Activated naive CD8-positive, alpha-beta T cell treated with anti-CD3 and anti-CD28 coated beads, Interleukin-2, amount 10 ng/mL, durations not matched to agents 7 days and 5 days (primary cell): ENCODE results near the gene UCP2. TPM values are rescaled to one million over a fixed set of nuclear protein-coding genes. Genes with fewer than 3 reads are reported as not detected.

Source experiments
- ATAC-seq: fragments of 150-1000 bp; cut with Tn5 transposase; one replicate; pipeline ENCODE4 v1.10.0; 2021; ENCODE audit warnings: low read depth, moderate library complexity
- POLR2A ChIA-PET: fragments of 350-600 bp; sonication (Branson Sonifier 250); formaldehyde crosslinking; loops from one replicate; lab custom pipeline; 2021; ENCODE audit warnings: antibody characterized with exemption; lab: Charles Lee
- DNase-seq: peaks from one replicate; pipeline ENCODE4 v3.0.0; 2021
- H3K27ac Mint-ChIP-seq: one replicate; pipeline ENCODE4 v1.8.0; 2022; ENCODE audit warnings: mild to moderate bottlenecking, mixed read lengths
- H3K27me3 Mint-ChIP-seq: one replicate; pipeline ENCODE4 v1.8.0; 2022; ENCODE audit warnings: mild to moderate bottlenecking, moderate library complexity, mixed read lengths
- H3K36me3 Mint-ChIP-seq: one replicate; pipeline ENCODE4 v1.8.0; 2021; ENCODE audit warnings: mild to moderate bottlenecking, mixed read lengths
- H3K4me1 Mint-ChIP-seq: one replicate; pipeline ENCODE4 v1.8.0; 2021; ENCODE audit warnings: mixed read lengths
- H3K4me3 Mint-ChIP-seq: one replicate; pipeline ENCODE4 v1.8.0; 2022; ENCODE audit warnings: mild to moderate bottlenecking, moderate library complexity, mixed read lengths
- H3K9me3 Mint-ChIP-seq: one replicate; pipeline ENCODE4 v1.8.0; 2021; ENCODE audit warnings: mixed read lengths
- total RNA-seq, 2 experiments: library from RNA; stranded (reverse); gene quantifications; one replicate each; pipeline ENCODE4 v1.2.3, GENCODE V29; 2021

Gene UCP2, protein sequence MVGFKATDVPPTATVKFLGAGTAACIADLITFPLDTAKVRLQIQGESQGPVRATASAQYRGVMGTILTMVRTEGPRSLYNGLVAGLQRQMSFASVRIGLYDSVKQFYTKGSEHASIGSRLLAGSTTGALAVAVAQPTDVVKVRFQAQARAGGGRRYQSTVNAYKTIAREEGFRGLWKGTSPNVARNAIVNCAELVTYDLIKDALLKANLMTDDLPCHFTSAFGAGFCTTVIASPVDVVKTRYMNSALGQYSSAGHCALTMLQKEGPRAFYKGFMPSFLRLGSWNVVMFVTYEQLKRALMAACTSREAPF
- 100 to 1,000 TPM; 267 TPM for total RNA-seq

DNA sequence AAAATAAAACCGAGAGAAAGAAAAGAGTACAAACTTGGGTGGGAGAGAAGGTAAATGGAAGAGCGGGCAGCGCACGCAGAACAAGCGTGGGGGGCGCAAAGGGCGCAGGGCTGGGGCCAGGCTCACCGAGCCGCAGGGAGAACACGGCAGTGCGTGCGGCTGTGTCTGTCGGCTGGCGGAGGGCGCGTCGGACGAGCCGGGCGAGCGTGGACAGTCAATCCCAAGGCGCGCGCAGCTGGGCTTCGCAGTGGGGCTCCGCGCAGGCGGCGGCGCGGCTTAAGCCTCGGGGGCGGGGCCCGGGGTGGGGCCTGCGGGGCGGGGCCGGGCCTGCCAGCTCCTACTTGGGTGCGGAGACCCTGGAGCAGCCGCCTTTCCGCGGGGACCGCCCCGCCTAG is at the start of gene UCP2:
Gene UCP2 (minus strand): TSS at position 249 of the 395 bp plus-strand sequence. CDS start 4,465 bp downstream, outside the sequence.
- ATAC-seq (peak; percentile 60), DNase-seq (peak; percentile 88)
- peak within 1 kb of the TSS; percentile 99 for H3K4me3 Mint-ChIP-seq
- H3K9me3 Mint-ChIP-seq = no peaks in the 10 kb centered on the region
- H3K4me1 Mint-ChIP-seq = peaks cover 32% of the 10 kb centered on the region
- H3K27me3 Mint-ChIP-seq = no peaks in the 10 kb centered on the region
- H3K36me3 Mint-ChIP-seq = peaks cover 35% of the 10 kb centered on the region
- POLR2A ChIA-PET = interaction anchor here (0.7 to 7.8 kb wide), 22 partner anchors 9 to 188 kb away, joined by 3 to 237 read pairs (median 7); partner anchors contain the start of genes C2CD3, PPME1 and UCP3
- H3K27ac Mint-ChIP-seq = peak within 1 kb of the TSS; percentile 99

GRCh38 chr11:74030723-74031676 is 48.4 kb upstream of the UCP2 start:
- Mint-ChIP-seq H3K4me3 (peak overlapping the region; percentile 36), H3K27me3 (no peaks in the 10 kb centered on the region), H3K4me1 (peaks cover 21% of the 10 kb centered on the region), H3K9me3 (no peaks in the 10 kb centered on the region), H3K36me3 (peaks cover 29% of the 10 kb centered on the region), H3K27ac (peak overlapping the region; percentile 76)
- POLR2A ChIA-PET = interaction anchor here (1.3 to 2.7 kb wide), 3 partner anchors 33 to 51 kb away, joined by 3 to 8 read pairs (median 4); partner anchors contain the start of gene UCP2
- ATAC-seq = peak; percentile 70
- DNase-seq = no peak

DNA sequence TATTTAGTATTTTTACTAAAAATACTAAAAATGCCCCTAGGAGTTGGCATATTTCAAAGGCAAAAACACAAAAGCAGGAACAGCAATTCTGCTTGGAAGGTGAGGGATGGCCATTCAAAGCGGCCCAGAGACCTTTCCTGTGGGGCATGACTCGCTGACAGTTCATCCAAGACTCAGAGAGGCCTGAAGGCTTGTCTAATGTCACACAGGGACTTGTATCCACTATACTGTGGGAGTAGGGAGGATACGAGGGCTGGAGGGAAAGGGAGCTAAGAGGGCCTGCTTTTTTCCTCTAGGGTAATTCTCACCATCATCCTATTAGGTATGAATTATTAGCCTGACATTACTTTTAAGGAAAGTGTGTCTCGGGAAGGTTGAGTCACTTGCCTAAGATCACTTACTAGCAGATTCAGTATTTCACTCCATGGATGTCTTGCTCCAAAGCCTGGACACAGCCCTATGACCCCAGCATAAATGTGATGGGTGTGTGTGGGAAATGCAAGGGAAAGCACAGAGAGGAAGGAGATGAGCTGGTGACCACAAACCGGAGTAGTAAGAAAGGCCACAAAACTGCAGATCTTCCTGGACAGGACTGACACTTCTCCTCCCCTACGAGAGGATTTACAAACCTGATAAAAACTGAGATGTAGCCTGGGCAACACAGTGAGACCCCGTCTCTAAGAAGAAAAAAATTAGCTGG is 43.0 kb upstream of the UCP2 start:
- Mint-ChIP-seq H3K4me3 (no peak overlapping the region), H3K27me3 (no peaks in the 10 kb centered on the region), H3K36me3 (peaks cover 23% of the 10 kb centered on the region), H3K4me1 (peaks cover 24% of the 10 kb centered on the region), H3K9me3 (no peaks in the 10 kb centered on the region), H3K27ac (no peak overlapping the region)
- POLR2A ChIA-PET = no interaction called here
- ATAC-seq (no peak), DNase-seq (no peak)

DNA sequence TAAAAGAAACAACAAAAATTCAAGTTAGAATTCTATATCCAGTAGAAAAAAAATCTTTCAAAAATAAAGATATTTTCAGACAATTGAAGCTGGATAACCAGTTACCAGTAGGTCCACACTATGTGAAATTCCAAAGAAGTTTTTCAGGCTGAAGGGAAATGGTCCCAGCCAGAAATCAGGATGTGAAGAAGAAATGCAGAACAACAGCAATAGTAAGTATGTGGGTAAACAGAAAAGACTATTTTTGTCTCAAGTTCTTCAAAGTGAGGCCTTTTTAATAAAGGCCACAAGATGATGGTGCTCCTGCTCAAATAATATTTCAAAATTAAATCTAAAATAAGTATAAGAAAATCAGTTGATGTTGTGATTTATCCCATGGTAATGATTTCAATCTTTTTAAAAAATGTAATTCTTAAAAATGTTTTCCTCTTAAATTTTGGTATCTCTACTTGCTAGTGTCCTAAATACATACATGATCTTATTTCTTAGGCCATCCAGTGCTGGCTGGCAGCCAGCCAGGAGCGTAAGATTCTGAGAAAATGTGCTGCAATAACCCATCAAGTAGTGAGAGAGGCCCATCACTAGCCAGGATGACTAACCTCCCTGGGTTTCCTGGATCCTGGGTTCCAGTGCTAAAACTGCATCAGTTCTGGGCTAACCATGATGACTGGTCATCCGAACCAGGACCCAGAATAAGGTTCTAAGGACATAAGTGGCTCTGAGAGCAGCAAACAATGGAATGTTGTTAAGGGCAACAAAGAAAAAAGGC is 41.8 kb upstream of the UCP2 start:
- no peak for ATAC-seq
- DNase-seq = no peak
- Mint-ChIP-seq H3K36me3 (peaks cover 22% of the 10 kb centered on the region), H3K4me3 (no peak overlapping the region), H3K9me3 (no peaks in the 10 kb centered on the region), H3K27me3 (no peaks in the 10 kb centered on the region), H3K27ac (no peak overlapping the region), H3K4me1 (peaks cover 19% of the 10 kb centered on the region)
- POLR2A ChIA-PET = no interaction called here

GRCh38 chr11:74023276-74023675 is 40.6 kb upstream of the UCP2 start:
- Mint-ChIP-seq H3K27ac (no peak overlapping the region), H3K9me3 (no peaks in the 10 kb centered on the region)
- POLR2A ChIA-PET = no interaction called here

DNA sequence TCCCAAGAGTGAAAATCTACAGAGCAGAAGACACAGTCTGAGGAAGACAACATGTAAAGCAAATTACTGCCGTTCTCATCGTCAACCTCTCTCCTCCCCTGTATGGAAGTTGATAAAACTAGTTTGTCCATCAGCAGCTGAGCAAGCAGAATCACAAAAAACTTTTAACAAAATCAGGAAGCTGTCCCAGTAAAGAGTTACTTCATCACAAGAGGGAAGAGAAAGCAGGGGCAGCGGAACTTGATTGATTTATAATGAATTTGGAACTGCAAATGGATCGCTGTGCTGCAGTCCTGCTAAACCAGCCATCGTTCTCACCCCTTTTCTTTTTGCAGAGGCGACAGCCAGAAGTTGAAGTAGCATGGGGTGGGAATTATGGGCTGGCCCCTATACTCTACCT is 39.9 kb upstream of the UCP2 start:
- Mint-ChIP-seq H3K4me3 (no peak overlapping the region), H3K36me3 (peaks cover 20% of the 10 kb centered on the region), H3K27me3 (no peaks in the 10 kb centered on the region), H3K9me3 (no peaks in the 10 kb centered on the region), H3K27ac (no peak overlapping the region), H3K4me1 (peaks cover 18% of the 10 kb centered on the region)
- DNase-seq (no peak), ATAC-seq (no peak)
- POLR2A ChIA-PET = no interaction called here

More at GRCh38 chr11:74023276-74023675, 40.6 kb upstream of the UCP2 start:
- Mint-ChIP-seq H3K36me3 (peaks cover 23% of the 10 kb centered on the region), H3K4me3 (no peak overlapping the region), H3K27me3 (no peaks in the 10 kb centered on the region), H3K4me1 (peaks cover 18% of the 10 kb centered on the region)
- DNase-seq (no peak), ATAC-seq (no peak)

DNA sequence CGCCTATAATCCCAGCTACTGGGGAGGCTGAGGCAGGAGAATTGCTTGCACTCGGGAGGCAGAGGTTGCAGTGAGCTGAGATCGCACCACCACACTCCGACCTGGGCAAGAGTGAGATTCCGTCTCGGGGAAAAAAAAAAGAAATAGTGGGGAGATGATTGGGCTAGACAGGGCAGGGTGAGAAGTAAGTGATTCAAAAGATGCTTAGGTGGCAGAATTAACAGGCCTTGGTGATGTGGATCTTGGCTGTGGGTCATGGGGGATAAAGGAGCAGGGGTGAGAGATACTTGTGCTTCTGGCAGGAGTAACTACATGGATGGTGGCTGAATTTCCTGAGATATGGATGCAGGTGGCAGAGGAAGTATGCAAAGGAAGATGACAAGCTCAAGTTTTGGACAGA is 39.4 kb upstream of the UCP2 start:
- POLR2A ChIA-PET = no interaction called here
- DNase-seq = no peak
- peaks cover 23% of the 10 kb centered on the region for H3K36me3 Mint-ChIP-seq
- no peak overlapping the region for H3K27ac Mint-ChIP-seq
- no peak overlapping the region for H3K4me3 Mint-ChIP-seq
- H3K4me1 Mint-ChIP-seq = peaks cover 18% of the 10 kb centered on the region
- H3K27me3 Mint-ChIP-seq = no peaks in the 10 kb centered on the region
- ATAC-seq = no peak
- H3K9me3 Mint-ChIP-seq = no peaks in the 10 kb centered on the region

GRCh38 chr11:74020539-74020938 is 37.9 kb upstream of the UCP2 start:
- ATAC-seq (no peak), DNase-seq (no peak)
- Mint-ChIP-seq H3K4me1 (peaks cover 18% of the 10 kb centered on the region), H3K27me3 (no peaks in the 10 kb centered on the region), H3K4me3 (no peak overlapping the region), H3K36me3 (peaks cover 27% of the 10 kb centered on the region), H3K27ac (no peak overlapping the region), H3K9me3 (no peaks in the 10 kb centered on the region)
- POLR2A ChIA-PET = interaction anchor here (0.7 to 2.1 kb wide), 5 partner anchors 8 to 50 kb away, joined by 3 to 6 read pairs (median 4); partner anchors contain the start of gene UCP2

DNA sequence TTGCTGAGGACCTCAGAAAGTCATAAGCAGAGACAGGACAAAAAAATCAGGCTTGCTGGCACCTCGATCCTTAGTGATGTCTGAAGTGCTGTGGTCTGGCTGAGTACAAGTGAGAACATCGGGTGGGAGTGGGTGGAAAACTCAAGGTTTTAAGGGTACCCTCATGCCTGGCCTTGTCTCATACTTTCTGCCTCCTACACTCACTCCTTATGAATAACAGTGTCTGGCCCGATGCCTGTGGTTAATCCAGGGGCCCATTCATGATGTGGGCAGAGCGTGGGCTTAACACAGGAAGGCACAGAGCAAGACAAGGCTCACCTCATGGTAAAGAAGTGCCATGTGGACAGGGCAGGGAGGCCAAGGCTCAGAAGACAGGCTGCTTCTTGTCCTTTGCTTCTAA is 37.2 kb upstream of the UCP2 start:
- peaks cover 29% of the 10 kb centered on the region for H3K36me3 Mint-ChIP-seq
- ATAC-seq (peak; percentile 47), DNase-seq (no peak)
- H3K9me3 Mint-ChIP-seq = no peaks in the 10 kb centered on the region
- peaks cover 22% of the 10 kb centered on the region for H3K4me1 Mint-ChIP-seq
- no peak overlapping the region for H3K27ac Mint-ChIP-seq
- H3K27me3 Mint-ChIP-seq = no peaks in the 10 kb centered on the region
- POLR2A ChIA-PET = interaction anchor here (0.7 to 2.5 kb wide), 6 partner anchors 8 to 49 kb away, joined by 3 to 8 read pairs (median 5); partner anchors contain the start of gene UCP2
- H3K4me3 Mint-ChIP-seq = peak overlapping the region; percentile 26

DNA sequence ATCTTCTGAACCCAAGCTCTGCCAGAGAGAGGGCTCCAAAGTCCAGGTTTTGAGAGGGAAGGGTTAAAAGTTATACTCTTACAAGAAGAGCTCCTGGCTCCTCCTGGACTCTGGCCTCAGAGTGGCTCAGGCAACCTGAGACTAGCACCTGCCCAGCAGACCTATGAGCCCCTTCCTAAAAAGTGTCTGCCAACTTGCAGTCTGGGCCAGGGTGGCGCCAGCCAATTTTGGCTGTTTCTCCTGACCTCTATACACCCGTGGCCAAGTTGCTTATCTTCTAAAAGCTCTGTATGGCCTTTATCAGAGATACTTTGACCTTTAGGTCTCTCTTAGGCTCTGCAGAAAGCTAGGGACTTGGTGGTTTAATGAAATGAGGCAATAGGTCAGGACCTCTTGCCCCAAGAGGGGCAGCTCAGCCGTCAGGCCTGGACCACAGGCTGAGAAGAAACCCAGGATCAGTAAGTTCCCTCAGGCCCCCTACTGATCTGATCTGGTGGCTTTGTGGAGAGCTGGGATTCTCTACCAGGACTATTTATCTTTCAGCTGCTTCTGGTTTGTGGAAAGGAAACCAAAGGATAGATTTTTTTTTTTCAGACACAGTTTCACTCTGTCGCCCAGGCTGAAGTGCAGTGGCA is 36.6 kb upstream of the UCP2 start:
- POLR2A ChIA-PET = interaction anchor here (1.2 to 2.5 kb wide), 5 partner anchors 14 to 39 kb away, joined by 3 to 8 read pairs (median 5); partner anchors contain the start of gene UCP2

DNA sequence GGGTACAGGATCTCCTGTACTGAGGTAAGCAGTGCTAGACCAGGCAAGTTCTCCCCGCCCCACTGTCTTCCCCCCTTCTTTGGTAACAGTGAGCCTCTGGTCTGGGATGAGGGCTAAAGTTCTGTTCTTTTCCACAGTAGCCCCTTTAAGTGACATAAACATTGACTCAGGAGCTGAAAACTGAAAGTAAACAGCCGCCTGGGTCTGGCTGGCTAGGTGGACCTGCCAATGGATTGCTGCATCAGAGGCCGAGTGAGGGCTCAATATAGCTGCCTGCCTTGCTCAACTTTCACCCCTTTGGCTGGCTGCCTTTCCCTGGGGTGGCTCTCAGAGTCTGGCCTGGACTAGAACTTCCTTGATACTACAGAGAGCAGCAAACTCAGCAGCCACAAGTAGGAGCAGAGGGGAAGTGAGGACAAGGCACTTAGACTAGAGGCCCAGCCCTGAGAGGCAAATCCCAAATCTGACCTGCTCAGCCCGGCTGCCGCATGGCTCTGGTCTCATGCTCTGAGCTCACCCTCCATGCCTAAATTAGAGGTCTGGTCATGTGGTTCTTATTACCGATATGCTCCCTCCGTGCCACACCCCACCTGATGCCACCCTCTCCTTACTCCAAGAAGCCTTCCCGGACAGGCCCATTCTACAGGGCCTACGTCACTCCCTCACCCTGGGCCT is 35.8 kb upstream of the UCP2 start:
- H3K27ac Mint-ChIP-seq = peak overlapping the region; percentile 35
- peaks cover 18% of the 10 kb centered on the region for H3K4me1 Mint-ChIP-seq
- POLR2A ChIA-PET = interaction anchor here (1.0 to 2.5 kb wide), 5 partner anchors 13 to 37 kb away, joined by 3 to 8 read pairs (median 5); partner anchors contain the start of gene UCP2
- H3K27me3 Mint-ChIP-seq = no peaks in the 10 kb centered on the region
- no peak for ATAC-seq
- H3K4me3 Mint-ChIP-seq = no peak overlapping the region
- H3K36me3 Mint-ChIP-seq = peaks cover 24% of the 10 kb centered on the region
- no peaks in the 10 kb centered on the region for H3K9me3 Mint-ChIP-seq
- no peak for DNase-seq

More for the DNA sequence above, 36.6 kb upstream of the UCP2 start:
- Mint-ChIP-seq H3K27me3 (no peaks in the 10 kb centered on the region), H3K27ac (no peak overlapping the region), H3K4me1 (peaks cover 24% of the 10 kb centered on the region), H3K36me3 (peaks cover 29% of the 10 kb centered on the region), H3K4me3 (no peak overlapping the region), H3K9me3 (no peaks in the 10 kb centered on the region)
- ATAC-seq = no peak
- DNase-seq = no peak
